Brain pericyte (primary cell): ENCODE data around the gene CEP350.

Source experiments
- DNase-seq: peaks from one replicate; pipeline ENCODE4 v3.0.0-alpha.2; 2012; ENCODE audit warnings: low read depth, low spot score

CEP350 gene

DNA sequence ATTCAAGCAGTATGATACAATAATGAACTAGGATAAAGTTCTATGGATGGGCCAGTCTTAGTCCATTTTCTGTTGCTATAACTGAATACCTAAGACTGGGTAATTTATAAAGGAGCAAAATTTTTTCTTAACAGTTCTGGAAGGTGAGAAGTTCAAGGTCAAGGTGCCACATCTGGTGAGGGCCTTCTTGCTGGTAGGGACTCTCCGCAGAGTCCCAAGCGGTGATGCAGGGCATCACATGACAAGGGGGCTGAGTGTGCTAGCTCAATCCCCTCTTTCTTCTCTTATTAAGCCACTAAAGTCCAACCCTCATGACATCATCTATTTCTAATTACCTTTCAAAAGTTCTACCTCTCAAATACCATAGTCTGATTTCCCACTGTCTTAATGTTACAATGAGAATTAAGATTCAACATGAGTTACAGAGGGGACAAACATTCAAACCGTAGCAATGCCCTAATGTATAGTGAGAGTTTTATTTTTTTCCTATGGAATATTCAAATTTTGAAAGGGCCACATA, 107.9 kb downstream of the CEP350 start:
- DNase-seq: no peak

DNA sequence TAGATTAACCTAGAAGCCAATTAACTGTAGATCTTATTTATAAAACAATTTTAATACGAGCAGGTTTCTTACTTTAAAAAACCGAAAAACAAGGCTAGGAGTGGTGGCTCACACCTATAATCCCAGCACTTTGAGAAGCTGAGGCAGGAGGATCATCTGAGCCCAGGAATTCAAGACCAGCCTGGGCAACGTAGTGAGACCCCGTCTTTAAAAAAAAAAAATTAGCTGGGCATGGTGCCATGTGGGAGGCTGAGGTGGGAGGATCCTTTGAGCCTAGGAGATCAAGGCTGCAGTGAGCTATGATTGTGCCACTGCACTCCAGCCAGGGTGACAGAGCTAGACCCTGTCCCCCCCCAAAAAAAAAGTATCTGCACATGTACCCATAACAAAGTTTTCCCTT, 110.8 kb downstream of the CEP350 start:
- no peak for DNase-seq

DNA sequence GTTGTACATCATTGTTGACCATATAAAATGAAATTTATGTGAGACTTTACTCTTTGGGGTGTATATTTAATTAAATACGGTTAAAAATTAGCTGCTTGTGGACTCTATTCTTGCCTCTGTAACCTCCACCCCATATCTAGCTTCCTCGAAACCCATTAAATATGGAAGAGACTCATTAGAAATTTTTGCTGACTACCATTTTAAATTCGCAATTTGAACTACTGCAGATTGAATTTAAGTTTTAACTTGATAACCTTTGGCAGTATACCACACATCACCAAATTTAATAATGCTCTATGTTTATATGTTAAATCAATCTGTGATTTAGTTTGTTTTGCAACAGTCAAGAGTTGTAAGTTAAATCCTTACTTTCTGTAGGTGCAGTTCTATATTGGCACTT, 111.5 kb downstream of the CEP350 start:
- no peak for DNase-seq

DNA sequence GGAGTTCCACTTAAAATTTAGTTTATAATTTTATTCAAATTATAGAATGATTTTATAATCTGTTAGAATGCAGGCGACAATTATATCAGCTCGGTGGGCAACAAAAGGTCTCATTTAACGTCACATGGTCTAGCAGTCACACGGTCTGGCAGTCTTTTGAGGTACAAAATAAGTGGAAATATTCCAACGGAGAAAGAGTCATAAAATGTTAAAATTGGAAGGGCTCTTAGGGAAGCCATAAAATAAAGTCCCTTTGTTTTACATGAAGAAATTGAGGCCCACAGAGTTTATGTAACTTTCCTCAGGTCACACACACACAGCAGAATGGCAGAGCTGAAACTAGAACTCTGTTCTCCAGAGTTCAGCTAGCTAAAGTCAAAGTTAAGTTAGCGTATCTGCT, 115.7 kb downstream of the CEP350 start:
- no peak for DNase-seq

DNA sequence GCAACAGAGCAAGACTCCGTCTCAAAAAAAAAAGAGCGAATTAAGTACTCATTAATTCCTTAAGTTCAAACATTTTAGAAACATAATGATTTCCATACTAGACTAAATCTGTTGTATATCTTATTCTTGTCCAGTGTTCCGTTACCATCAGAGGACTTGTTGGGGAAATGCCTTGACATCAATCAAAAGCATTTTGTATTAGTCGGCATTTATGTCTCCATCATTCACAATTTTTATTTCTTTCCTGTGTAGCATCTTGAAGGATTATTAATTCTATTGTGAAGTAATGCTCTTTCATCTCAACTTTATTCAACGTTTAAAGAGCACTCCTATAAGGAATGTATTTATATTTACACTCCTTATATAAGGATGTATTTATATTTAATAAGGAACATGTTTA, 117.1 kb downstream of the CEP350 start:
- no peak for DNase-seq

DNA sequence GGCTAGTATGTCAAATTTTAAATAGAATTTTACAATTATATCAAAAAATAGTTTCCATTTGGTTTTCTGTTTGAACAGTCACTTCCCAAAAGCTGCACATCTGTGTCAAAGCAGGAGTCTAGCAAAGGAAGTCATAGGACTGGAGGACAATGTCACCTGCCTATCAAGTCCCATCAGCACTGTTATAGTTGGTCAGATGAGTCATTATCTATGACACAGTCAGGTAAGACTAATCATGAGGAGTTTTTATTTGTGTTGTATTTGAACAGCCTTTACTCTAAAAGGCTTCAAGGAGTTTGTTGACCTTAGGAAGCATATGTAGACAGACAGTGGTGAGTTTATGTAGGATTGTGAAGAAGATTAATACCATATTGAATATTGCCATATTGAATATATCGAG, 125.8 kb downstream of the CEP350 start:
- no peak for DNase-seq

DNA sequence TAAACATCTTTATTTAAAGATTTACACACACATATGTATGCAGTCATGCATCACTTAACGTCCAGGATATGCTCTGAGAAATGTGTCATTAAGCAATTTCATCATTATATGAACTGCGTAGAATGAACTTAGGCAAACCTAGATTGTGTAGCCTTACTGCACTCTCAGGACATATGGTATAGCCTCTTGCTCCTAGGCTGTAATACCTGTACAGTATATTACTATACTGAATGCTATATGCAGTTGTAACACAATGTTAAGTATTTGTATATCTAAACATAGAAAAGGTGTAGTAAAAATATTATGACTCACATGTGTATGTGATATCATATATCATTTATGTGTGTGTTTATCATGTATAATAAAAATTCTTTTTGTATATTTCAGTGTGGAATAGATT, 126.9 kb downstream of the CEP350 start:
- DNase-seq: no peak

DNA sequence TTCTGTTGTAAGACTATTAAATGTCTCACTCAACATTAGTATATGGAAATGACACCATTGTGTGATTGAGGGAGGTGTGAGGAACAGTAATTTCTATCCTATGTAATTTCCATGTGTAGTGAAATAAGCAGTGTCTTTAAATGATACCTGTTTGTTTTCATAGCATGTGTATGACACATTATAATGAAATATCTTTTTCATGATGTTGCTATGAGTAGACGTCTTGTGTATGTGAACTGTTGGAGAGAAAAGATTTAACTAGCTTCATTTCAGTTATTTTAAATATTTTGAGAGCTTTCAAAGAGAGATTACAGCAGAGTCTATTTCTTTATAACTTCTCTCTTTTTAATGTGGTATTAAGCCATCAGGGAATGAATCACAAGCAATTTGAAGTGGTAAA, 128.6 kb downstream of the CEP350 start:
- no peak for DNase-seq

DNA sequence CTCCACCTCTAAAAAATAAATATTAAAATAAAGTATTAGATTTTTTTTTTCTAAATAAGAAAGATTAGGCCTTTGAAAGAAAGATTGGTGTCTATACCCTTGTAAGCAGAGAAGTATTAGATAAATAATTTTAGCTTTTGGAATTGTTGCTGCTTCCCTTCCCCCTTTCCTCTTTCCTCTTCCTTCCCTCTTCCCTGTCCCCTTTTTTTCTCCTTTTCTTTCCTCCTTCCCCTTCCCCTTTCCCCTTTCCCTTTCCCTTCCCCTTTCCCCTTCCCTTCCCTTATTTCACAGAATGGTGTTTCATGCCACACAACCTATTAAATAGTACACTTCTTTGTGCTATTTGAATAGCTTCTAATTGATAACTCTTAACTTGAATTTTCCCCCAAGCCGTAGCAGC, 130.3 kb downstream of the CEP350 start:
- no peak for DNase-seq

DNA sequence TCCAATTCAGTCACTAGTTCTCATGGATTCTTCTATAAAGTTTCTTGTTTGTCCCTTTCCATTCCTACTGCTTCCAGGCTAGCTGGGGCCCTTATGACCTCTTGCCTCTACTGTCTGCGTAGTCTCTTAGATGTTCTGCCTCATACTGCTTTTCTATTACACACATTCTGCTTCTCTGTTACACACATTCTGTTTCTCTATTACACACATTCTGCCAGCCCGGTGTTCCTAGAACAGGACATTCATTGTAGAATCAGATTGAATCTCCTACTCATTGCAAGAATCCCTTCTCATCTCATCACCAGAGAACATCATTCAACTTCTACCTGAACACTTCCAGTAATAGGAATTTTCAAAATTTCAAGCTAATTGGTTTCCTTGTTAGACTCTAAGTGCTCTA, 130.7 kb downstream of the CEP350 start:
- no peak for DNase-seq

DNA sequence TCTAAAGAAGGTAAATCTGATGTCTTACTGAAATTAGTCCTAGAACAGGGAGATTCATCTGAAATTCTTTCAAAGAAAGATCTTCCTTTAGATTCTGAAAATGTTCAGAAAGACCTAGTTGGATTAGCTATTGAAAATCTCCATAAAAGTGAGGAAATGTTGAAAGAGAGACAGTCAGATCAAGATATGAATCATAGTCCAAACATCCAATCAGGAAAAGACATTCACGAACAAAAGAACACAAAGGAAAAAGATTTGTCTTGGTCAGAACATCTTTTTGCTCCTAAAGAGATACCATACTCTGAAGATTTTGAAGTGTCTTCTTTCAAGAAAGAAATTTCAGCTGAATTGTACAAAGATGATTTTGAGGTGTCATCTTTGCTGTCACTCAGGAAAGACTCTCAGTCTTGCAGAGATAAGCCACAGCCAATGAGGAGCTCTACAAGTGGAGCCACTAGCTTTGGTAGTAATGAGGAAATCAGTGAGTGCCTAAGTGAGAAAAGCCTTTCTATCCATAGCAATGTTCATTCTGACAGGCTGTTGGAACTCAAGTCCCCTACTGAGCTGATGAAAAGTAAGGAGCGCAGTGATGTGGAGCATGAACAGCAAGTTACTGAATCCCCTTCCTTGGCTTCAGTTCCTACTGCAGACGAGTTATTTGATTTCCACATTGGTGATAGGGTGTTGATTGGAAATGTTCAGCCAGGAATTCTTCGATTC, 138.5 kb downstream of the CEP350 start:
- no peak for DNase-seq

DNA sequence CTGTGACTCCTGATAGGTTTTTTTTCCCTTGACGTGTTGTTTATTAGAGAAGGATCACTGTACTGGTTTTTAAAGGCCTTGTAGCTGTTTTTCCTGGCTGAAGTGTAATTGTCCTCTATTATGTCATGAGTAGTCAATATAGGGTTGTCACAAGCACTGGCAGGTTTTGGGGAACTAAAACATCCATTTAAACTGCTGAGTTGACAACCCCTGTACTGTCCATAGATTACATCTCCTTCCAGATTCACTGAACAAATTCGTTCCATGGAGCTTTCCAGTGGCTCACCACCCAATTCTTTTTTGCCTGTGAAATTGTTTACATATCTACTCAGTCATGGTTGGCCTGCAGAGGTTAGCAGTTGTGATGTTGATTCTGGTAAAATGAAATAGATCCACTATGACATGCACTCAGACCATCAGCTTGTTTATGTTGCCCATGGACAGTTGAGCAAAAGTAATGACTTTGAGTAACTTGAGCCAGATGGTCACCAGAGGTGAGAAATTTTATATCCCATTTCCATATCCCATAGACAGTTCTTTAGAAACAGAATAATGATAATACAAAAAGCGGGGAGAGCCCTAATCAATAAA, 140.2 kb downstream of the CEP350 start:
- no peak for DNase-seq

DNA sequence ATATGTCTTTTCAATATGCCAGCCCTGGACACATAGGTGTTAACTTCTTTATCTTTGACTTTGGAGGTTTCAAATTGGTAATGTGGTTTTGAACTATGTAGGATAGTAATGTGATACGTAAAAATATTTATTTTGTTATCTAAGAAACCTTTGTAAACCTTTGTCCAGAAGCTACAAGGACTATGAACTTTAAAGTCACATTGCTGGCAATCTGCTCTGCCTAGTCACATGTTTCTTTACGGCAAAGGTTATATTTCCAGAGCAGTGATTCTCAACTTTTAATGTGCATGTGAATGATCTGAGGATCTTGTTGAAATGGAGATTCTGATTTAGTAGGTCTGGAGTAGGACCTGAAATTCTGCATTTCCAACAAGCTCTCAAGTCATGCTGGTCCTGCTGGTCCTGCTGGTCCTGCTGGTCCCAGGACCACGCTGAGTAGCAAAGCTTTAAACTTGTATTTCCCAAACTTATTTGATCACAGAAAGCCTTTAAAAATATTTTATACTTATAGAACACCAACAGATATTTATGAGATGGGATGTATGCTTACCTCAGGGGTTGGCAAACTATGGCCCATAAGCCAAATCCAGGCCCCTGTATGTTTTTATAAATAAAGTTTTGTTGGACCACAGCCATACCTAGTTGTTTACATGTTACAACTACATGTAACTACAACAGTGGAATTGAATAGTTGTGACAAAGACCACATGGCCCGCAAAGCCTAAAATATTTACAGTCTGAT, 142.1 kb downstream of the CEP350 start:
- DNase-seq: no peak

DNA sequence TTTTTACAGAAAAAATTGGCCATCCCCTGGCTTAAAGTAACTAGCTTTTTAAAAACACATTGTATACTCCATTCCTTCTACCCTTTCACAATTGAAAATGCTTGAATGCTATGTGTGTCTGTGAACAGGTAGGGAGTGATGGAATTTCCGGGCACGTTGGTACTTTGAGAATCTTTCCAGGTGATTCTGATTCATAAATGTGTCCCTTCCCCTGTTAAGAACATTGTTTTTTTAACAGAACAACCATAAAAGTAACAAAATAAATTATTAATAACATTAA, 142.7 kb downstream of the CEP350 start:
- no peak for DNase-seq

DNA sequence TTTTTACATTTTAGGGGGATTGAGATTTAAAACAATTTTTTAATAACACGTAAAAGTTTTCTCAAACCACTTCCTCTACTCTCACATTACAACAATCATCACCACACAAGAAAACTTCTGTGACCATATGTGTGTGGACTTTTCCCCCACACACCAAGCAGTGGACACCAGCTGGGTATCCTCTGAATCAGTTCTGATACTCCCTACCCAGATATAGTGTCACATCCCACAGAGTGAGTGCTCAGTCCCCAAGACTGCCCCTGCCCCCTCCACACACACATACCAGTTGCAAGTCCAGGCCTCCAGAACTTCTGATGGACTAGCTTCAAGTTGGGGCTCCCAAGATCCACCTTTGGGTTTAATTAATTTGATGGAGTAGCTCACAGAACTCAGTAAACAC, 146.8 kb downstream of the CEP350 start:
- DNase-seq: no peak

DNA sequence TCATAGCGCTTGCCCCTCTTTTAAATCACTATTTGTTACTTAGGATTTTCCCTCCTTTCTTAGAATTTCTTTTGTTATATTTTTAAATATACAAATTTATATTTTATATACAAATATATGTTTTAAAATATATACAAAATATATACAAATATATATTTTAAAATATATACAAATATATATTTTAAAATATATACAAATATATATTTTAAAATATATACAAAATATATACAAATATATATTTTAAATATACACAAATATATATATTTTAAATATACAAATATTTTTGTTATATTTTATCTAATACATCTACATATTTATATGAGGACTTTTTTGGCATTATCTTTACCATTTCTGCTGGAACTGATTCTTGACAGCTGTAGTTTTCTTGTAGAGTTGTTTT, 149.2 kb downstream of the CEP350 start:
- no peak for DNase-seq

DNA sequence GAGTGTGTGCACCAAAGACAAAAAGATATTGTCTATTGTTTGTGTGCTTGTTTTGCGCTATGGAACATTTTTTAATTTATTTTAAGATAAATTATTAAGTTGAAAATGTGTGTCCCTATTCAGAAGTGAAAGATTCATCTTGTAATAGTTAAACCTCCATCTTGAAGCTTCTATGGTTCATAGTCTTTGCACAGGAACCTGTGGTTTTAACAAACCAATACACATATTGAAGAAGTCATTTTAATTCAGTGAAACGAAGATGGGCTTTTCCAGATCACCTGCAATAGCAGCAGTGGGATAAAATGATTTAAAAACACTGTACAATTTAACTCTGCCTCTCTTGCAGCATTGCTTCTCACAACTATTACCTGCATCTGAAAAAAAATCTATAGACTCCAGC, 157.5 kb downstream of the CEP350 start:
- no peak for DNase-seq

DNA sequence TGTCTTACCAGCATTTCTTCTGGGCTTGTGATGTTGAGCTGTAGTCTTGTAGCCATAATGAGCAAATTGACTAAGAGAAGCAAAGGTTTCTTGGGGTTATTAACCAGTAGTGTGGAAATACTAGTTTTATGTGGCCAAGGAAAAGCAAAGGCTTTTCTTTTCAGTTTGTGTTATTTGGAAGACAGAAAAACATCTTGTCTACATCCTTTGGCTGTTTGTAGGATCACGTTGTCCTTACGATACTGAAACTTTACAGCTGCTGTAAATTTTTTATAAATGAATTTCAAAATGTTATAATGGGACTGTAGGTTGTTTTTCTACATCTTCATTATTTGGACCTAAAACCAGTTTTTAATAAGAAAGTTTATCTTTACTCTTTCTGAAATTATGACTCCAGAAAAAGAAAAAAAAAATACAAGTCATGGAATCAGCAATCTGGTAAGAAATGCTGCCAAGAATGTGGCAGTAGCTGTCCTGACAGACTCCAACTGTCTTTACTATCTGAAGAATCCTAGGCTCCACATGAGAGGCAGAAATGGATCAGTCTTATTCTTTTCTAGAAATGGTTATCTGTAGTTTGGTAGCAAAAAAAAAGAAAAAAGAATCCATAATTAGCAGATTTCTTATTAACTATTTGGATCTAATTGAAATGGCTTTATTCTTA, 158.5 kb downstream of the CEP350 start:
- DNase-seq: no peak

DNA sequence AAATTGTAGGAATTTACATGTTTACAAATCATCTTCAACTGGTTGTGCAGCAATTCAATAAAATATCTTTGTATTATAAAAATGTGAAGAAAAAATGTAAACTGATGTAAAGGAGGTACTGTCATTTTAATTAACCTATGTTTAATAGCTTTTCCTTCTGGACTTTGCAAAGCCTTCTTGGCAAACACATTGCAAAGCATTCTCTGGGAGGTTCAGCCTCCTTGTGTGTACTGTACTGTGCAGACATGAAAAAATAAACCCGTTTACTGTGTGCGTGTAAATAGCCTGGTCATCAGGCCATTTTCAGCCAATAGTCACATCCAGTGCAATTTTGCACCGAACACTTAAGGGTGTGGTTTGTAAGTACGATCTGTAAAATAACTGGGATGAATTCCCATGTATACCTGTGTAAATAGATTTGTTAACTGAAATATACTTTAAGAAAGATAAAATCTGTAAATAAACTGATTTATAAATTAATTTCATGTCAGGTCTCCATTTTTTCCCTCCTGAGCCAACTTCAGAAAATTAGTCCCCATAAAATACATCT, 159.9 kb downstream of the CEP350 start:
- no peak for DNase-seq

DNA sequence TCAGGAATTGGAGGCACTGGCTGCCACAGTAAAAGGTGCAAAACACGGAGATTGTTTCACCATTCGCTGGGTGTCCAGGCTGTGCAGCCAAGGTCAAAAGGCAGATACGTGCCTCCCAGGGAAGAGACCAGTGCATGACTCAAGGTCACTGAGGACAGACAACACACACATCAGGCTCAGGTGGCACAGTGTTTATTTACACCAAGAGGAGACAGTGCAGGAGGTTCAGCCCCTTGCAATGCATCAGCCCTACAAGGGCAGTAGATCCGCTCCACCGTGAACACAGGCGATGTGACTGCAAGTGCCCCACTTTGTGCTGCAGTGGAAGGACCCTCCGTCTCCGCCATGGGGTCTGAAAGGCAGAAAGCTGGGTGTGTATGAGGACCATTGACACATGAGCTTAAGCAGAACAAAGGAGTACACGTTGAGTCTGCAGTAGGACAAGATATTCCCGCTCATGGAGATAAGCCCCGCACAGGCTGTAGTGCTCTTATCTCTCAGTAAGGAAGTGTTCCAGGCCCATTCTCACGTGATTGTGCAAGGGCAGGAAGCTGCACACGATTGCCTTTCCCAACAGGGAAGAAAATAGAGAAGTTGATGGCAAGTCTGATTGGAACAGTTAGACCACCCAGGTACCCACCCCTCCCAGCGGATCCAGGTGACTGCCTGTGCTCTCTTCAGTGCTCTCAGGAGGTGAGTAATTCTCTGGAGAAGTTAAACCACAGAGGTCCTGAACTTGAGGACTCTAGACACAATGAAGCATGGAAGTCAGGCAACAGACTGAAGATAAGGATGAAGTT, 162.6 kb downstream of the CEP350 start:
- DNase-seq: no peak

DNA sequence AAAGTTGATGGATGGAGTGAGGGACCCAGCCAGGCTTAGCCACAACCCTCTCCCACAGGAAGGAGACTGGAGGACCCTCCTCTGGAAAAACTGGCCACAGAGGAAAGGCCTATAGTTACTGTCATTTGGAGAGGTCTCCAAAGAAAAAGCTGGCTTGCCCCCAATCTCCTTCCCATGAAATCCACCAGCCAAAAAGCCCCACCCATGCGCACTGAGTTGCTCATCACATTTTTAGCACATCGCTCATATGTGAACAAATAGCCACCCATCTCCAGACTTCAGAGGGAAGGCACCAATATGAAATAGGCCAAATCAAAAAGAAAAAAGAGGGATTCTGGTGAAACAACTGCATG, 163.1 kb downstream of the CEP350 start:
- no peak for DNase-seq

DNA sequence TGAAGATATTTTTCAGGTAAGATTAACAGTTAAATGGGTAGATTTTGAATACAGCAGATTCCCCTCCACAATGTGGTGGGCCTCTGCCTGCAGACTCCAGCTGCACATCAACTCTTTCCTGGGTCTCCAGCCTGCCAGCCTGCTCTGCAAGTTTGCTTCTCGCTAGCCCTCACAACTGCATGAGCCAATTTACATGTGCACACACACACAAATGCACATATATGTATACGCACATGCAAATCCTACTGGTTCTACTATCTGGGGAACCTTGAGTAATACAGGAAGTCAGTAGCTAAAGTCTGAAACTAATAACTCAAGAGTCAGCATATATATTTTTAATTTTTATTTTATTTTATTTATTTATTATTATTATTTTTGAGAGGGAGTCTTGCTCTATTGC, 165.2 kb downstream of the CEP350 start:
- DNase-seq: no peak
